Transverse colon (tissue), 4 donors: ENCODE results near the gene PDXP. TPM values are rescaled to one million over a fixed set of nuclear protein-coding genes. Genes with fewer than 3 reads are reported as not detected.

Experiments
- DNase-seq: peaks from one replicate; pipeline ENCODE4 v3.0.0-alpha.2; 2019
- H3K27ac ChIP-seq, 4 donors: fragments of 200-600 bp; sonication (generic); 2 replicates each; pipeline ENCODE4 v1.5.1; 2016 to 2018; ENCODE audit warnings: inconsistent platforms in 4 of 4
- H3K27me3 ChIP-seq: fragments of 200-600 bp; sonication (generic); 2 replicates; pipeline ENCODE4 v1.5.1; 2017; ENCODE audit warnings: inconsistent platforms
- H3K36me3 ChIP-seq, 4 donors: fragments of 200-600 bp; sonication (generic); 2 replicates each; pipeline ENCODE4 v1.5.1; 2017 to 2019; ENCODE audit warnings: inconsistent platforms in 4 of 4
- H3K4me1 ChIP-seq, 4 donors: fragments of 200-600 bp; sonication (generic); 2 replicates each; pipeline ENCODE4 v1.5.1; 2017 to 2020; ENCODE audit warnings: inconsistent platforms in 4 of 4
- H3K4me3 ChIP-seq, 4 donors: fragments of 200-600 bp; sonication (generic); 1 replicate in 1 of 4; 2 replicates in 3 of 4; pipeline versions ENCODE4 v1.5.1 to v1.6.1; 2017 to 2019; ENCODE audit warnings: inconsistent platforms in 4 of 4
- H3K9me3 ChIP-seq, 2 donors: fragments of 200-600 bp; sonication (generic); 2 replicates each; pipeline ENCODE4 v1.5.1; 2017 to 2019; ENCODE audit warnings: inconsistent platforms in 2 of 2
- EP300 ChIP-seq: sonication (generic); formaldehyde crosslinking; IDR thresholded peaks from one replicate; pipeline ENCODE4 v1.6.1; 2017; ENCODE audit warnings: antibody characterized with exemption, low read depth
- POLR2A ChIP-seq: fragments of 450-650 bp; IDR thresholded peaks from one replicate; pipeline ENCODE4 v1.6.1; 2016; ENCODE audit warnings: antibody characterized with exemption, mild to moderate bottlenecking, moderate library complexity
- POLR2AphosphoS5 ChIP-seq, 3 donors: sonication (generic); formaldehyde crosslinking; IDR thresholded peaks; one replicate each; pipeline ENCODE4 v1.6.1; 2016; ENCODE audit warnings: antibody characterized with exemption in 3 of 3
- WGBS, 2 donors: methylation state at CpG; one replicate each; pipeline ENCODE4 v1.1.5; 2018; ENCODE audit warnings: low coverage in 1 of 2; 5-methylcytosine and 5-hydroxymethylcytosine counted together
- in situ Hi-C, 4 donors: fragments of 200-750 bp; cut with MboI; loops; one replicate each; pipeline versions ENCODE4 v1.15.0 to v1.15.1; 2017; ENCODE audit warnings: low sequenced_read_pairs in 3 of 4, low pct_ligation_motif_present in 1 of 4, low pct_unique_long_range_greater_than_20kb in 1 of 4
- intact Hi-C: fragments of 100-400 bp; cut with DNase I; formaldehyde crosslinking; loops from one replicate; pipeline ENCODE4 v1.15.1; 2023; ENCODE audit warnings: low total_unique reads
- total RNA-seq, 4 donors: library from RNA; depleted of rRNA; stranded (reverse); fragments of >200 nt; gene quantifications; one replicate each; pipeline ENCODE4 v1.1.0, GENCODE V29; 2016
- TF ChIP-seq, protein P1 (sequence below), 5 experiments: fragments of 200-600 bp in 3 of 5; fragments of 450-650 bp in 2 of 5; sonication (generic) in 3 of 5; IDR thresholded peaks; 1 replicate in 2 of 5; 2 replicates in 3 of 5; pipeline ENCODE4 v1.5.1; 2016 to 2017; ENCODE audit warnings: antibody characterized with exemption in 5 of 5, inconsistent platforms in 3 of 5, mild to moderate bottlenecking in 2 of 5, moderate library complexity in 1 of 5

PDXP gene
- total RNA-seq, 4 donors from 2014 or later = 28.9 to 126 (median 50.7) TPM

DNA sequence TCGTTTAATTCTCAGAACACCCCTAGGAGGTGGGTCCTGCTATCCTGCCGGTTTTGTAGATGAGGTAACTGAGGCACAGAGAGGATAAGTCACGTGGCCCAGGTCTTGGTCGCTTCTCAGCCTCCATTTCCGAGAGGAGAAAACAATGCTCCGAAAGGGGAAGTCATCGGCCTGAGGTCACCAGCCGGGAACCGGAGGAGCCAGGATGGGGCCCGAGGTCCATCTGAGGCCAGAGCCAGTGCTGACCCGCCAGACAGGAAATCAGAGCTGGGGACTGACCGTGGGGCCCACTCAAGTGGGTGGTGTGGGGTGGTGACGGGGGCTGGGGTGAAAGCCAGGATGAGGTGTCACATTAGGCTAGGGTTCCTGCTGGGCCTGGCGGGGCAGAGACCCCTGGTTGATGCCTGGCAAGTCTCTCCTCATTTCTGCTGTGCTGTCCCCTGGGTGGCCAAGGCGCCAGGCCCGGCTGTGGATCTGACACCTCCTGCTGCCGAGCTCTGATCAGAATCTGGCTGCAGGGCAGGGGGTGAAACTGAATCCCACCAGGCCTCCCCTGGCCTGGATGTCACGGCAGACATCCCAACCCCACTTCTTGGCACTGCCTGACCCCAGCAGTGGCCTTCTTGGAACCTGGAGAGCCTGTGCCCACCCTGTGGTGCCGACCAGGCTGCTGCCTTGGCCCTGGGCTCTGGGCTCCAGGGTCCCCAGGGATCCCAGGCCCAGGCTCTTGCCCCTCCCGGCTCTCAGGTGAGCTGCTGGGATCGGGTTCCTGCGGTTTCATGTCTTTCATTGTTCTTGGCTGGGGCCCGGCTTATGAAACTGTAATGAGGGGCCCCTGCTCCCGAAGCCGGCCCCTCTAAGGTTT, 50.3 kb downstream of the PDXP start:
- H3K27me3 ChIP-seq = no peaks in the 10 kb centered on the region
- no peak for DNase-seq
- in situ Hi-C loops = no loop called here
- TF ChIP-seq EP300 (no peak), POLR2AphosphoS5 (IDR thresholded peaks at IDR 0.05) (no peak)
- intact Hi-C loops = no loop called here
- H3K36me3 ChIP-seq = no peaks in the 10 kb centered on the region
- H3K4me1 ChIP-seq = no peaks in the 10 kb centered on the region
- 89% methylated on average over 23 of the region's 25 CpGs; no CpG with 5 or more reads in 1 of the 2 donors for WGBS, 2 donors
- no peak overlapping the region for H3K27ac ChIP-seq
- no peaks in the 10 kb centered on the region for H3K9me3 ChIP-seq
- H3K4me3 ChIP-seq = no peak overlapping the region

DNA sequence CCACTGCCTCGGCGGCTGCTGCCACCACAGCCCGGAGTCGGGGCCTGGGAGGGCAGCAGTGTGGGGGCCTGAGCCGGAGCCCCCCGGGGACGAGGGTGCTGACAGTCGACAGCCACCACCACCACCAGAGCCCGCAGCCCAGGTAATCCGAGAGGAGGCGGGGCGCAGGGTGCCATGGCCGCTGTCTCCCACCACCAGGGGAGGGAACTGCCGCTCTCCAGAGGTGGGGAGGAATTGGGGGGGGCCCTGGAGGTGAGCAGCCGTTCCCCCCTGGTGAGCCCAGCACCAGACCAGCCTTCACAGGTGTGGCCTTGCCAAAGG, 50.9 kb downstream of the PDXP start:
- H3K27me3 ChIP-seq = no peaks in the 10 kb centered on the region
- intact Hi-C loops = no loop called here
- TF ChIP-seq, protein P1, sequence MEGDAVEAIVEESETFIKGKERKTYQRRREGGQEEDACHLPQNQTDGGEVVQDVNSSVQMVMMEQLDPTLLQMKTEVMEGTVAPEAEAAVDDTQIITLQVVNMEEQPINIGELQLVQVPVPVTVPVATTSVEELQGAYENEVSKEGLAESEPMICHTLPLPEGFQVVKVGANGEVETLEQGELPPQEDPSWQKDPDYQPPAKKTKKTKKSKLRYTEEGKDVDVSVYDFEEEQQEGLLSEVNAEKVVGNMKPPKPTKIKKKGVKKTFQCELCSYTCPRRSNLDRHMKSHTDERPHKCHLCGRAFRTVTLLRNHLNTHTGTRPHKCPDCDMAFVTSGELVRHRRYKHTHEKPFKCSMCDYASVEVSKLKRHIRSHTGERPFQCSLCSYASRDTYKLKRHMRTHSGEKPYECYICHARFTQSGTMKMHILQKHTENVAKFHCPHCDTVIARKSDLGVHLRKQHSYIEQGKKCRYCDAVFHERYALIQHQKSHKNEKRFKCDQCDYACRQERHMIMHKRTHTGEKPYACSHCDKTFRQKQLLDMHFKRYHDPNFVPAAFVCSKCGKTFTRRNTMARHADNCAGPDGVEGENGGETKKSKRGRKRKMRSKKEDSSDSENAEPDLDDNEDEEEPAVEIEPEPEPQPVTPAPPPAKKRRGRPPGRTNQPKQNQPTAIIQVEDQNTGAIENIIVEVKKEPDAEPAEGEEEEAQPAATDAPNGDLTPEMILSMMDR (IDR thresholded peaks at IDR 0.05) = no peak
- TF ChIP-seq POLR2AphosphoS5 (IDR thresholded peaks at IDR 0.05) (no peak), POLR2A (no peak), EP300 (no peak)
- WGBS, 2 donors = 91% methylated on average over 15 of the region's 15 CpGs; no CpG with 5 or more reads in 1 of the 2 donors
- in situ Hi-C loops = no loop called here
- DNase-seq = no peak
- H3K27ac ChIP-seq = no peak overlapping the region
- no peak overlapping the region for H3K4me3 ChIP-seq
- no peaks in the 10 kb centered on the region for H3K4me1 ChIP-seq
- no peaks in the 10 kb centered on the region for H3K9me3 ChIP-seq
- no peaks in the 10 kb centered on the region for H3K36me3 ChIP-seq

DNA sequence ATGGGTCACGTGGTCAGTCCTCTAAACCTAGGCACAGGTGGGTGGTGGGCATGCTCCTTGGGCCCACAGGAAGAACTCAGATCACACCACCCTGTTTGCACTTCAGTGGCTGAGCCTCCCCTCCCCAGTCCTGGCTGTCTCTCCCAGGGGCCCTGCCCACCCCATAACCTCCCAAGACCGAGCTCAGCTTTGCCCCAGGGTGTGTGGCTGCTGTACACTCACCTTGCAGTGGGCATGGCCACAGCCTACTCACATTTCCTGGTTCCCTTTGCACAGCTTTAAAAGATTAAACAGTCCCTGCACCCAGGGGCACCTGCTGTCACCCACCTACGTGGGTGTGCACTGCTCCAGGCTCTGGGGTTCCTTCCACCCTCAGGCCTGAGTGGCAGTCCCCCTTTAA, 52.2 kb downstream of the PDXP start:
- H3K27ac ChIP-seq = no peak overlapping the region
- no peaks in the 10 kb centered on the region for H3K27me3 ChIP-seq
- 61% methylated on average over 3 of the region's 3 CpGs; no CpG with 5 or more reads in 1 of the 2 donors for WGBS, 2 donors
- no peak for TF ChIP-seq EP300
- TF ChIP-seq, protein P1 (IDR thresholded peaks at IDR 0.05) = no peak
- no peaks in the 10 kb centered on the region for H3K9me3 ChIP-seq
- H3K4me1 ChIP-seq = no peaks in the 10 kb centered on the region
- no peak overlapping the region for H3K4me3 ChIP-seq
- no peaks in the 10 kb centered on the region for H3K36me3 ChIP-seq
- in situ Hi-C loops = no loop called here
- intact Hi-C loops = no loop called here
- DNase-seq = no peak

DNA sequence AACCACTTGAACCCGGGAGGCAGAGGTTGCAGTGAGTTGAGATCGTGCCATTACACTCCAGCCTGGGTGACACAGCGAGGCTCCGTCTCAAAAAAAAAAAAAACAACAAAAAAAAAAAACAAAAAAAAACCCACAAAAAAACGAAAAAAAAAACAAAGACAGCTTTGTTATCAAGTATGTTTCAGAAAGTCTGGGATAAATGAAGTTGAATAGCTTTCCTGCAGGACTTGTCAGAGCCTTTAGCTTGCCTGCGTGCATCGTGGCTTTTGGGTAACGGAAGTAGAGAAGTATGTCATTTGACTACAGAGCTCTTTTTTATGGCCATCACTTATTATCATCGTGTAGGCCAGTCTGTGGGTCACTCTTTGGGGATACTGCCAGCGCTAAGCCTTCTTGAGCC, 53.0 kb downstream of the PDXP start:
- no peak overlapping the region for H3K4me3 ChIP-seq
- no peaks in the 10 kb centered on the region for H3K9me3 ChIP-seq
- H3K27me3 ChIP-seq = no peaks in the 10 kb centered on the region
- DNase-seq = no peak
- 83 to 90% methylated on average over 3 to 10 of the region's 10 CpGs for WGBS, 2 donors
- no peak overlapping the region for H3K27ac ChIP-seq
- in situ Hi-C loops (no loop called here), intact Hi-C loops (no loop called here)
- TF ChIP-seq EP300 = no peak
- no peak for TF ChIP-seq POLR2AphosphoS5 (IDR thresholded peaks at IDR 0.05)
- TF ChIP-seq, protein P1 (IDR thresholded peaks at IDR 0.05) = no peak
- no peak for TF ChIP-seq POLR2A
- no peaks in the 10 kb centered on the region for H3K36me3 ChIP-seq
- H3K4me1 ChIP-seq = no peaks in the 10 kb centered on the region

DNA sequence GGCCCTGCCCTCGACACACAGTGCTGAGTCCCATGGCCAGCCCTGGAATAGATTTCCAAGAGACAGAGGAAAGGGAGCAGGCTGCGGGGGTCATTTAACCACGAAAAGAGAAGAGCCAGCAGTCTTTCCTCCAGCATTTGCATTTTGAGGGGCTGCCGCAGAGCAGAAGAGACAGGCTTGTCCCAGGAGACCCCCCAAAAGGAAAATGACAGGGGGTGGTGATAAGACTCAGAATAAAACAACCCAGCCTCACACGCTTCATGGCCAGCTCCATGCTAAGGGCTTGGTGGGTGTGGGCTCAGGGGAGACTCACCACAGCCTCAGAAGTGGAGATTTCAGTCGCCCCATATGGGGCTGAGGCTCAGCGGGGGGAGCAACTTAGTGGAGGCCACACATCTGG, 55.2 kb downstream of the PDXP start:
- intact Hi-C loops = no loop called here
- H3K4me3 ChIP-seq = no peak overlapping the region
- no peaks in the 10 kb centered on the region for H3K4me1 ChIP-seq
- H3K27me3 ChIP-seq = no peaks in the 10 kb centered on the region
- TF ChIP-seq POLR2AphosphoS5 (IDR thresholded peaks at IDR 0.05) = no peak
- TF ChIP-seq POLR2A = no peak
- TF ChIP-seq, protein P1 (IDR thresholded peaks at IDR 0.05) = no peak
- no peak for TF ChIP-seq EP300
- no peak for DNase-seq
- no peaks in the 10 kb centered on the region for H3K9me3 ChIP-seq
- 79% methylated on average over 7 of the region's 7 CpGs; no CpG with 5 or more reads in 1 of the 2 donors for WGBS, 2 donors
- no peak overlapping the region for H3K27ac ChIP-seq
- H3K36me3 ChIP-seq = no peaks in the 10 kb centered on the region
- in situ Hi-C loops = no loop called here
